OCI-LY7 (cell line): Measurements from ENCODE around the gene SHISAL1. TPM values are rescaled to one million over a fixed set of nuclear protein-coding genes. Genes with fewer than 3 reads are reported as not detected.

Source experiments
- BruUV-seq: library from RNA; stranded (reverse); fragments of 400-500 nt; replicated peaks from 2 replicates; lab custom pipeline; 2021; lab: Mats Ljungman, UMichigan
- CTCF ChIA-PET: fragments of 300-600 bp; sonication (Branson Sonifier 250); formaldehyde crosslinking; loops from one replicate; lab custom pipeline; 2022; ENCODE audit warnings: antibody characterized with exemption; ENCODE audit not compliant: unreplicated experiment; lab: Charles Lee
- POLR2A ChIA-PET: fragments of 300-600 bp; sonication (Branson Sonifier 250); formaldehyde crosslinking; loops from one replicate; lab custom pipeline; 2022; ENCODE audit warnings: antibody characterized with exemption; lab: Charles Lee
- DNase-seq: peaks from one replicate; pipeline ENCODE4 v3.0.0-alpha.2; 2015; ENCODE audit warnings: low spot score
- H2AFZ ChIP-seq: fragments of 200-600 bp; sonication (generic), shearing (Covaris generic); 2 replicates; pipeline ENCODE4 v1.6.1; 2014; ENCODE audit warnings: mild to moderate bottlenecking, antibody characterized with exemption, low read length, moderate library complexity
- H3K27ac ChIP-seq: fragments of 200-600 bp; sonication (generic); 2 replicates; pipeline ENCODE4 v1.5.1; 2014; ENCODE audit warnings: mixed run types, low read depth, mild to moderate bottlenecking, moderate library complexity, low read length, inconsistent platforms; ENCODE audit not compliant: poor library complexity, severe bottlenecking
- H3K36me3 ChIP-seq: fragments of 200-600 bp; sonication (generic); 2 replicates; pipeline ENCODE4 v1.6.1; 2014; ENCODE audit warnings: mild to moderate bottlenecking, antibody characterized with exemption, low read length, moderate library complexity, mixed read lengths; ENCODE audit not compliant: insufficient read depth
- H3K4me1 ChIP-seq: fragments of 200-600 bp; sonication (generic); 2 replicates; pipeline ENCODE4 v1.5.1; 2014; ENCODE audit warnings: mild to moderate bottlenecking, low read length; ENCODE audit not compliant: insufficient read depth, poor library complexity, severe bottlenecking
- H3K4me2 ChIP-seq: fragments of 200-600 bp; sonication (generic); 2 replicates; pipeline ENCODE4 v1.6.1; 2014; ENCODE audit warnings: mild to moderate bottlenecking, low read length
- H3K4me3 ChIP-seq: fragments of 200-600 bp; sonication (generic); 2 replicates; pipeline ENCODE4 v1.5.1; 2014; ENCODE audit warnings: mild to moderate bottlenecking, low read depth, low read length; ENCODE audit not compliant: poor library complexity, severe bottlenecking
- H3K79me2 ChIP-seq: fragments of 200-600 bp; sonication (generic); 2 replicates; pipeline ENCODE4 v1.6.1; 2016; ENCODE audit warnings: low read depth, mild to moderate bottlenecking, low read length, moderate library complexity, mixed read lengths; ENCODE audit not compliant: insufficient read depth
- H3K9me2 ChIP-seq: fragments of 200-600 bp; sonication (generic); 2 replicates; pipeline ENCODE4 v1.6.1; 2016; ENCODE audit warnings: mild to moderate bottlenecking, low read length, mixed read lengths; ENCODE audit not compliant: insufficient read depth
- H3K9me3 ChIP-seq: fragments of 200-600 bp; sonication (generic); 2 replicates; pipeline ENCODE4 v1.6.1; 2014; ENCODE audit warnings: mild to moderate bottlenecking, mixed run types, low read length, mixed read lengths
- H4K20me1 ChIP-seq: fragments of 200-600 bp; sonication (generic); 2 replicates; pipeline ENCODE4 v1.6.1; 2014; ENCODE audit warnings: mild to moderate bottlenecking, antibody characterized with exemption, low read length, moderate library complexity, mixed read lengths; ENCODE audit not compliant: insufficient read depth
- CTCF ChIP-seq: fragments of 200-600 bp; sonication (generic); conservative IDR thresholded peaks from 2 replicates; pipeline ENCODE4 v1.5.1; 2014; ENCODE audit warnings: mild to moderate bottlenecking, antibody characterized with exemption, low read length, moderate library complexity, mixed read lengths
- EZH2phosphoT487 ChIP-seq: fragments of 200-600 bp; sonication (generic); IDR thresholded peaks from 2 replicates; pipeline ENCODE4 v1.6.1; 2018; ENCODE audit warnings: low read depth, borderline replicate concordance, mild to moderate bottlenecking, mixed run types, antibody characterized with exemption, low read length, moderate library complexity, mixed read lengths
- intact Hi-C: fragments of 100-400 bp; cut with micrococcal nuclease; formaldehyde crosslinking; loops from one replicate; pipeline ENCODE4 v1.10.0; 2022; ENCODE audit not compliant: unreplicated experiment
- total RNA-seq, 2 experiments: library from RNA; depleted of rRNA in 1 of 2; stranded (reverse); fragments of >200 nt in 1 of 2; shearing (Covaris generic) in 1 of 2; gene quantifications; 2 replicates each; pipeline ENCODE4 v1.2.3, GENCODE V29; 2014 to 2022

Gene SHISAL1
- total RNA-seq, 2 experiments from 2014 or later: not detected

- no peaks in the 10 kb centered on the region for H4K20me1 ChIP-seq
- intact Hi-C loops: no loop called here
- H2AFZ ChIP-seq: no peak overlapping the region
- no peaks in the 10 kb centered on the region for H3K4me1 ChIP-seq
- no peak for TF ChIP-seq CTCF
- TF ChIP-seq EZH2phosphoT487: no peak
- CTCF ChIA-PET: no interaction called here
- no peaks in the 10 kb centered on the region for H3K79me2 ChIP-seq
- no peaks in the 10 kb centered on the region for H3K9me2 ChIP-seq
- DNase-seq: no peak
- POLR2A ChIA-PET: no interaction called here
- H3K36me3 ChIP-seq: no peaks in the 10 kb centered on the region
- H3K4me3 ChIP-seq: no peak overlapping the region
- H3K4me2 ChIP-seq: no peak overlapping the region
- no TSS peak for BruUV-seq
- H3K27ac ChIP-seq: no peak overlapping the region
- H3K9me3 ChIP-seq: no peaks in the 10 kb centered on the region
Measured at GRCh38 chr22:44344407-44344806, 31.7 kb upstream of the SHISAL1 start.

- POLR2A ChIA-PET: no interaction called here
- no peak for DNase-seq
- Histone ChIP-seq H3K79me2 (no peaks in the 10 kb centered on the region), H3K4me1 (no peaks in the 10 kb centered on the region), H3K9me2 (no peaks in the 10 kb centered on the region), H4K20me1 (no peaks in the 10 kb centered on the region), H3K27ac (no peak overlapping the region), H3K36me3 (no peaks in the 10 kb centered on the region), H3K9me3 (no peaks in the 10 kb centered on the region), H3K4me3 (no peak overlapping the region), H3K4me2 (no peak overlapping the region), H2AFZ (no peak overlapping the region)
- TF ChIP-seq CTCF (no peak), EZH2phosphoT487 (no peak)
- intact Hi-C loops: no loop called here
- no TSS peak for BruUV-seq
- CTCF ChIA-PET: no interaction called here
Measured at GRCh38 chr22:44342347-44342956, 29.7 kb upstream of the SHISAL1 start.

- POLR2A ChIA-PET: no interaction called here
- no peaks in the 10 kb centered on the region for H3K36me3 ChIP-seq
- no peak overlapping the region for H3K4me3 ChIP-seq
- H3K4me1 ChIP-seq: no peaks in the 10 kb centered on the region
- no peak overlapping the region for H2AFZ ChIP-seq
- no peak overlapping the region for H3K27ac ChIP-seq
- DNase-seq: no peak
- no TSS peak for BruUV-seq
- CTCF ChIA-PET: no interaction called here
- no peaks in the 10 kb centered on the region for H3K9me3 ChIP-seq
- no peaks in the 10 kb centered on the region for H3K9me2 ChIP-seq
- intact Hi-C loops: no loop called here
- H4K20me1 ChIP-seq: no peaks in the 10 kb centered on the region
- no peak overlapping the region for H3K4me2 ChIP-seq
- H3K79me2 ChIP-seq: no peaks in the 10 kb centered on the region
- no peak for TF ChIP-seq CTCF
- no peak for TF ChIP-seq EZH2phosphoT487
Measured at GRCh38 chr22:44341431-44342346, 28.9 kb upstream of the SHISAL1 start.
